NCI-H526 (cell line): Measurements from ENCODE around the gene OTP.

Source experiments
- DNase-seq, 2 experiments: peaks; one replicate each; lab custom pipeline; 2025; lab: John Stamatoyannopoulos, UW

The OTP gene

GRCh38 chr5:77640589-77641396 is 2.3 kb upstream of the OTP start:
- no peak for DNase-seq

- no peak for DNase-seq
Measured at GRCh38 chr5:77638763-77639671, 504 bp upstream of the OTP start.

GRCh38 chr5:77637170-77637997 is 1.1 kb downstream of the OTP start:
- DNase-seq = no peak

GRCh38 chr5:77636641-77637169 is 1.8 kb downstream of the OTP start:
- no peak for DNase-seq

GRCh38 chr5:77635917-77636640 is 2.4 kb downstream of the OTP start:
- no peak for DNase-seq

- DNase-seq = no peak
Measured at GRCh38 chr5:77635067-77635916, 3.2 kb downstream of the OTP start.

- no peak for DNase-seq
Measured at GRCh38 chr5:77633709-77634108, 4.8 kb downstream of the OTP start.

- no peak for DNase-seq
Measured at GRCh38 chr5:77633207-77633675, 5.3 kb downstream of the OTP start.

GRCh38 chr5:77632526-77633206 is 5.8 kb downstream of the OTP start:
- no peak for DNase-seq

- DNase-seq = peak; percentile 19 to 76
Measured at GRCh38 chr5:77630114-77630680, 8.3 kb downstream of the OTP start.

- DNase-seq = no peak
Measured at GRCh38 chr5:77629509-77630113, 8.9 kb downstream of the OTP start.

- no peak for DNase-seq
Measured at GRCh38 chr5:77628840-77629508, 9.5 kb downstream of the OTP start.

GRCh38 chr5:77627869-77628674 is 10.4 kb downstream of the OTP start:
- DNase-seq = no peak

- DNase-seq = no peak
Measured at GRCh38 chr5:77623203-77623740, 15.2 kb downstream of the OTP start.

- DNase-seq = no peak
Measured at GRCh38 chr5:77621440-77621839, 17.1 kb downstream of the OTP start.

- peak; percentile 81 to 90 for DNase-seq
Measured at GRCh38 chr5:77620405-77620804, 18.1 kb downstream of the OTP start.

- no peak for DNase-seq
Measured at GRCh38 chr5:77616920-77617319, 21.6 kb downstream of the OTP start.
